Measurements from ENCODE around the gene AIPL1.
A peak's percentile ranks its signal among the peaks of the same experiment; 100 is the strongest.

The AIPL1 gene

DNA sequence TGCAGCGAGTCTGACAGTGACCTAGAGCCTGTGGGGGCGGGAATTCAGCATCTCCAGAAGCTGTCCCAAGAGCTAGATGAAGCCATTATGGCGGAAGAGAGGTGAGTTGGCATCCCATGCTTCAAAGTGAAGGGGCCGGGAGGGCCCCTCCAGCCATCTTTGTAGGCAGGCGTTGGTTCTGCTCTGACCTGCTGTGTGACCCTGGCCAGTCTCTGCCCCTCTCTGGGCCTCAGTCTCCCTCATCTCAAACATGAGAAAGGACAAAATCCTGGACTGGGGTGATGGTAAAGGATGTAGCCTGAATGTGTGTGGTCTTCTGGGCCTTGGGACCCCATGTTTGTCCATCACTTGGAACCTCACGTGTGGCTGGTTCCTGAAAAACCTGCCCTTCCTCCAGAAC, 14.4 kb upstream of the AIPL1 start:
- no peak for DNase-seq (ENCODE audit: low read depth)

DNA sequence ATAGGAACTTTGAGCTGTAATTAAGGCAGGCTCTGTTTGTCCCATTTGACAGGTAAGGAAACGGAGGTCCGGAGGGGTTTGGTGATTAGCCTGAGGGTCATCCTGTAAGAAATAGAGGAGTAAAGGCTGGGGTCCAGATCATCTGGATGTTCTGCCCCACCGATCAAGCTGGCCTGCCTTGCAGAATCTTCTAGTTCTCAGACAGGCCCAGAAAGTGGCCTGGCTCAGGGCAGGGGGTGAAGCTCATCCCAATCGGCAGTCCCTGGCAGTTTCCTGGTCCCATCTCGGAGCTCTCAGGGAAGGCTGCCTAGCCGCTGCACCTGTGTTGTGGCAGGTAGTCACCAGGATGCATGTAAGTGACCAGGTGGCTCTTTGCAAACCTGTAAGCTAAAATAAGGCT, 13.6 kb upstream of the AIPL1 start:
- no peak for DNase-seq (ENCODE audit: low read depth)

DNA sequence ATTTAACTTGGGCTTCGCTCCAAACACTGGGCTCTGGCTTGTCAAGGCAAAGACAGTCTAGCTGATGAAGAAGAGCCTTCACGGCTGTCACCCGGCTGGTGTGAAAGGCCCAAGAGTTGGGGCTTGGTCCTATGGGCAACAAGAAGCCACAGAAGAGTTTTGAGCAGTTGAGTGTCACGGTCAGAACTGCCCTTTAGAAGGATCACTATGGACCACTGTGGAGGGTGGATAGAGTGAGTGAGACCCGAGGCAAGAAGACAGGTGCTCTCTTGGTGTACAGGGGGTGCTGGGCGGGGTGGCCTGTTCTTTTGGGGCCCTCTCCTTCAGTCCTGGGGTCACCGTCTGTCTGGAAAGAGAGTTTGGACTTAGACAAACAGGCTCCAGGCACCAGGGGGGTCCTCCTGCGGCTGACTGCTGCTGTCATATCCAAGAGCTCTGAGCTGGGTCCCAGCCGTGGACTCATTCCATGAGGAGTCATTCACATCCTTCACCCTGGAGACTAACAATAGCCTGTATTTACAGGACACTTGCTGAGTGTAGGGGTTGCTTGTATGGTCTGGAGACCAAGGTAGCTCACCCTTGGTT, 11.7 kb upstream of the AIPL1 start:
- no peak for DNase-seq (ENCODE audit: low read depth)

DNA sequence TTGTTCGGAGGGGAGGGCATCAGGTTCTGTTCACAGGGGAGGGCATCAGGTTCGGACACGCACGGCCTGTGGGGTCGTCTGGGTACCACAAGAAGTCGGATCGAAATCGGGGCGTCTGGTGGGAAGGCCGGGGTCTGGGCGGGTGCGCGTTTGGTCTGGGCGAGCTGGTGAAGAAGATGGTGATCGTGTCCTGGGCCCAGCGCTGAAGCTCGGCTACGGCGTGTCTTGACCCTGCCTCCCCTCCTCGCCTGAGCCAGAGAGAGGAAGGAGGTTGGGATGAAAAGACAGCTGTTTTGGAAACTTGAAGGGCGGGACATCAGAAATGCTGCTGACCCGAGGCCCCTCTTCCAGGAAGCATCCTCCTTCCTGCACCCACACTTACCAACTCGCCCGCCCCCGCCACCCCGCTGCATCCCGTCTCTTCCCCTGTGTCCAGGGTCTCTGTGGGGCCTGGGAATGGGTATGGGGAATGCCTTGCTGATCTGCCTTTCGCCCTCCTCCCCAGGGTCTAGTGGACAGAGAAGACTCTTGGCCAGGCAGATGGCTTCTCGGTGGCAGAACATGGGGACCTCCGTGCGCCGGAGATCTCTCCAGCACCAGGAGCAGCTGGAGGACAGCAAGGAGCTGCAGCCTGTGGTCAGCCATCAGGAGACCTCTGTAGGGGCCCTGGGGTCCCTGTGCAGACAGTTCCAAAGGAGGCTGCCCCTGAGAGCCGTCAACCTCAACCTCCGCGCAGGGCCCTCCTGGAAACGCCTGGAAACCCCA, 9.8 kb upstream of the AIPL1 start:
- DNase-seq (ENCODE audit: low read depth): no peak

DNA sequence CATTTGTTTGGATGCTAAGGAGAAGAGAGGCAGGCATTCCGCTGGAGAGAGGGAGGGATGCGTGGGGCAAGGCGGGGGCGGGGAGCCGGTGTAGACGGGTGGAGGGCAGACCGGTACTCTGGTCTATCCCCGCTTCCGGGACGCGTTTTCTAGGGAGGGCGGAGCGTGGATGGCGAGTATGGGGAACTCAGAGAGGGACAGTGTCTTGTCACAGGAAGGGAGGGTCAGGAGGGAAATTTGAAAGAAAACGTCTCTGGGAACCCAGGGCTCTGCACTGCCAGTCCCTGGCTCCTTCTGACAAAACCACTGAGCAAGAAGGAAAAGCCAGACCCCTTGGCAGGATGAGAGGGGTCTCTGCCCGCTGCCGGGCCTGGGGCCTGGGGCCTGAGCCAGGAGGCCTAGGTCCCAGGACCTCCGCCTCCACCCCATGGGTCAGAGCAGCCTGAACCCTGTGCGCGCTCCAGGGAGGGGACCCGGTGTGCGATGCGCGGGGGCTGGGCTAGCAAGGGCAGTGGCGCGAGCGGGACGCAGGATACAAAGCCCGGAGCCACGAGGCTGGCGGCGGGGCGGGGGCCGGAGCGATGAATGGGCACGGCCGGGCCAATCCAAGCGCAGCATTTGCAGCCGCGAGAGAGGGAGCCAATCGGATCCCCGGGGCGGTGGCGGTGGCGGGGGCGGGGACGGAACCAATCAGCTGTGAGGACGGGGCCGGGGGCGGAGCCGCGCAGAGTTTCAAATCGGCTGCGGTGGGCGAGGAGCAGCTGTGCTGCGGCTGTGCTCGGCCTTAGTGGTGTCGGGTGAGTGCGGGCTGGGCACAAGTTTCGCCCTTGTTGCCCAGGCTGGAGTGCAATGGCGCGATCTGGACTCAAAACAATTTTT, 9.0 kb upstream of the AIPL1 start, which contains the start of gene PIMREG:
PIMREG (plus strand) TSS at position 764 of the 879 bp plus-strand sequence. CDS start 656 bp downstream, outside the sequence.
- peak; percentile 85 for DNase-seq (ENCODE audit: low read depth)

DNA sequence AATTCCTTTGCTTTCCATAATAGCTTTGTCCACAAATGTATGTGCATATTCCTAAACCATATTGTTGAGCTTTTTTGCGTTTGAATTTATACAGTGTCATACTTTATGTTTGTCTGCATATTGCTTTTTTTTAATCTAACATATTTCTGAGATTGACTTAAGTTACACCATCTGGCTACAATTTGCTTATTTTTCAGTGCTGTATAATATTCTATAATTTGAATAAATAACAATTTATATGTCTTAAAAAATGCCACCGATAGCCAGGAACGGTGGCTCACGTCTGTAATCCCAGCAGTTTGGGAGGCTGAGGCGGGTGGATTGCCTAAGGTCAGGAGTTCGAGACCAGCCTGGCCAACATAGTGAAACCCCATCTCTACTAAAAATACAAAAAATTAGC, 7.9 kb upstream of the AIPL1 start:
- DNase-seq (ENCODE audit: low read depth): no peak

DNA sequence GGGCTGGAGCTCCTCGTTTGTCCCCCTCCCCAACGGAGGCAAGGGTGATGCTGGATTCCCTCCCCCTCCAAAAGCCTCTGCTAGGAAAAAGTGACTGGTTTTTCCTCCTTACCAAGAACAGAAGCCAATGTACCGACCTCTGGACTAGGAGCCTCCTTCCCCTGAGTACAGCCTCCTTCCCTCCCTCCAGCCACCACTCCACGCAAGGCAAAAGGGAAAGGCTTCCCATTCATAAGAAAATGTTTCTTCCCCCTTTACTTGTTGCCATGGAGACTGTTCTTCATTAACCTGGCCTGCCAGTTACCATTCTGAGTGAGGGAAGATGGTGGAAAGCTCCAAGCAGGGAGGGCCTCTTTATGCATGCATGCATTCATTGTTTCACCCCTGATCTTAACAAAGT, 5.0 kb upstream of the AIPL1 start:
- no peak for DNase-seq (ENCODE audit: low read depth)

DNA sequence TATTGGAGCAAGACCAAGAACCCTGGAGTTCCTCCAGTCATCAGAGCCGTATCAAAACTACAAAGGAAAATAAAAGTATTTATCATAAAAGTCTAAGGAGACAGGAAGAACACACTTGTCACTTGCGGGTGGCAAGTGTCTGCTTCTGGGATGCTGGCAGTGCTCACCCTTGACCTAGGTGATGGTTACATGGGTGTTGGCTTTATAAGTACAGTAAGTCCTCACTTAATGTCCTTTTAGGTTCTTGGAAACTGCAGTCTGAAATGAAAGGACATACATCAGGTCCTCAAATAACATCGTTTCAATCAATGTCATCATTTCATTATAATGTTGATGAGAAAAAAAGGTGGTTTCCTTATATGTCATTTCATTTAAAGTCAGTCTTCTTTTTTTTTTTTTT, 3.0 kb upstream of the AIPL1 start:
- DNase-seq (ENCODE audit: low read depth): no peak

DNA sequence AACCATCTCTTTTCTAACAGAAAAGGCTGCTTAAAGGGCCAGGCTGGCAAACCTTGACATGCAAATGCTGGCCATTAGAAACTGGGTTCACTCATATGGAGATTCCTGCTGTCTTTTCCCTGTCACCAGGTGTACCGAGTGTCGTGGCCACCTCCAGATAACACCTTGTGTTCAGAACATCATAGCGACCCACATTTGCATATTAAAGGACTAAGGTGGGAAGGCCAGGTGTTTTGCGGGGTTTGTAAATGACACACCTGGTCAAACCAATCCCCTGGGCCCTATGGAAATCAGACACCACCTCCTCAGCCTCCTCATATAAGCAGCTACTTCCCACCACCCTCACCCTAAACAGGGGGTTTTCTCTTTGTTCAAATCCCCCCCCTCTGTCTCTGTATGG, 2.5 kb upstream of the AIPL1 start:
- no peak for DNase-seq (ENCODE audit: low read depth)

DNA sequence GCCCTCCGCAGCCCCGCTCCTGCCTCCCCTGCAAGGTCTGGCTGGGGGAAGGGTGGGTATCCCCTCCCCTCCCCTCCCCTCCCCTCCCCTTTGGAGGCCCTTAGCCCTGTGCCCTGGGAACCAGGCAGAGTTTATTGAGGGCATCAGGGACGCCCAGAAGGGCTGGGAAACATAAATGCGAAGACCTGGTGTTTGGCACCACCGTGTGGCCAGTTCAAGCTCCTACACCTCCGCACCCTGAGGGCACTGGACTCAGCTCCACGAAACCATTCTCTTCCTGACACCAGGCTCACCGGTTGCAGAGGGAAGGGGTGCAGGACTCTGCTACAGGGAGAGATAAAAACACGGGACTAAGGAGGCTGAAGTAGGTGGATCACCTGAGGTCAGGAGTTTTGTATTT, 1.0 kb upstream of the AIPL1 start:
- DNase-seq (ENCODE audit: low read depth): peak; percentile 27

DNA sequence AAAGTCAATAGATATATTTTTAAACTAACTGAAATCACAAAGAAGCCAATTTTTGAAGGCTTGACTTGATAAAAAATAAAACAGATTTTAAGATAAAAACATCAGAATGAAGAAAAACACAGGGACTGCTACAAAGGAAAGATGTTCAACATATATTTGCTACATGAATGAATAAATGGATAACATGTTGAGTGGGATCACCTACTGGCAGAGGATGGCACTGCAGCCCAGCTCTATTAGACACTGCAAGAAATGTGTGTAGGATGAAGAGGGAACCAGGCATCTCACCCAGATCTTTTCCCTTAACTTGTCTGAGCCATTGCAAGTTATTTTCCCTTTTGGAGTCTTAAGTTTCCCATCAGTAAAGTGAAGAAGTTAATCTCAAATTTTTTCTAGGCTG, 4.2 kb downstream of the AIPL1 start:
- DNase-seq (ENCODE audit: low read depth): no peak

DNA sequence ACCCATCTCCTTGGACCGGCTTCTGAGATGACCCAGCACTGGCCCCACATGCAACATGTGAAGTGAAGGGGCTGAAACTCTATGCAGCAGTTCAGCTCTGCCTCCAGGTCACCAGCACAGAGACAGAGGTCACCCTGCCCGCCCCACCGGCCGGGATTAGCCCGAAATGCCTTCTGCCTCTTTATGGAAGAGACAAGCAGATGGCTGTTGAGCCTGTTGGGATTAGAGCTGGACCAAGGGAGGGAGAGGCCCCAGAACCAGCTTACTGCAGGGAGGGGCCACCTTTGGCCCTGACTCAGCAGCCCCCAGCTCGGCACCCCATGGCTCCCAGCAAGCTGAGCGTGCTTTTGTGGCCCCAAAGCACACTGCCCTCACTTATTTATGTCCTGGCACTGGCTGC, 5.7 kb downstream of the AIPL1 start:
- DNase-seq (ENCODE audit: low read depth): no peak

DNA sequence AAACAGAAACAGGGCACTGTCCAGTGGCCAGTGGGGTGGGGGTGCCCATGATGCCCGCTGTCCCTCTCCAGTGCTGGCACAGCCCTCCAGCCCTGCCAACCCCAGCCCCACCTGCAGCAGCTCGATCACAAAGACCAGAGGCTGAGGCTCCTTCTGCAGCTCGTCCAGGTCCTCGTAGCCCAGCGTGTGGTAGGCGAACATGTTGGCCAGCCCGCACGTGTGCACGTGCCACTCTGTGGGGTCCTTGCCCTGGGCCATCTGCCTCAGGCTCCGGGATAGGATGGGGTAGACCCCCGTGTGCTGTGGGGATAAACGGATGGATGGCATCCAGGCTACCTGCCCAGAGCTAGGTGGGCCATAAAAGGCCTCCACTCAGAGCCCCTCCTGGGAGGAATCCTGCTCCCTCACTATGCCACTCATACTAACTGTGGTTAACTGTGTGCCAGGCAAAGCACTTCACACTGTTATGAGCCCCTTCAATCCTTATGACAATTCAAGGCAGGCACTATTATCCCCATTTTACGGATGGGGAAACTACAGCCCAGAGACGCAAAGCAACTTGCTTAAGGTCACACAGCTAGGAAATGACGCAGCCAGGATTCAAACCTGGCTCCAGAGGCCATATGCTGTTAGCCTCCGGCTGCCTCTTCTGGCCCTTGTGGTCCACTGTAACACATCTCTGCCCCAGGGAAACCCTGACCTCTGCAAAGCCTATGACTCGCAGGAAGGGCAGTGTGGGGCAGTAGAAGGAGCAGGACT, 6.5 kb downstream of the AIPL1 start:
- no peak for DNase-seq (ENCODE audit: low read depth)

DNA sequence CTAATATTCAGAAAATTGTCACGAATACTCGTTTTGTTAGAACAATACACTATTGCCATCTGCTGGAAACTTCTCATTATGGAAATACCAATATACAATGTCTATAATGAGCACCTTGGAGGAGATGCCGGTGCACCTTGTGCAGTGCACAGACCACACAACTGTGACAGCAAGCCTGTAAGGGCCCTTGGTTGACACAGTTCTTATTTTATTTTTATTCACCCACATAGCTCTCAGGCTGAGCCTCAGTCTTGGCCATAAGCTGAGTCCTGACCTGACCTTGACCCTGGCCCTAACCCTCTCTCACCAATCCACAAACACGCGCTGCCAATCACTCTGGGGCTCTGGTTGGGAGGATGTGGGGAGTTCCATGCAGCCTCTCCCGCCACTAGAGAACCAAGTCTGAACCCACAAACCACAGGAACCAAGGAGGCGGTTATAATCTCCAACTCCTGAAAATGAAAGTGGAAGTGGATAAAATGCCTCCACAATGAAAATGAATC, 7.6 kb downstream of the AIPL1 start:
- no peak for DNase-seq (ENCODE audit: low read depth)

DNA sequence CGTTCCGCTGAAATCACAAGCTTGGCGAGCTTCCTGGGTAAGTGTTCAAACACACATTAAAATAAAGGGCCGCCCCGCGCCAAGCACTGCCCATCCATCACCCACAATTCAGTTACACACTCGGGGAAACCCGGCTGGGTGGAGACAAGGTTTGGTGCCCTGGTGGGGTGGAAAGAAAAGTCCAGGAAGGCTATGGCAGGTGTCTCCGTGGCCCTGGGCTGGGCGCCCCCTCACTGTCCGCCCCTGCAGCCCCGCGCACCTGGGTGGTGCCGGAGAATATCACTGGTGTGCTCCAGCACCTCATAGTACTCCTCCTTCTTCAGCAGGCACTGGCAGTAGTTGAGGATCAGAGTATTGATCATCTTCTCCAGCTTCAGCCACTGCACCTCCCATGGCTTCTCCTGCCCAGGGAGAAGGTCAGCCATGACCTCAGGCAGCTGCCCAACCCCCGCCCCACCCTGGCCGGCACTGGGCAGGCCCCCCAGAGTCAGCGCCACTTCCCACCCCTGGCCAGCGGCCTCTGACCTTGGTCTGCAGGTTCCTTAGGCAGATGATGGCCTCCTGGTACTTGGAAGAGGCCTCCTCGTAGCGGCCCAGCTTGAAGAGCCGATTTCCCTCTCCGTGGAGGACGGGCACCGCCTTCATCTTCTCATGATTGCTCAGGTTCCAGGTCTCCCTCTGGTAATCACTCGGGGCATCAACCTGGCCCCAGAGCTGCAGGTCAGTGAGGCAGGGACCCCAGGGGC, 8.4 kb downstream of the AIPL1 start:
- no peak for DNase-seq (ENCODE audit: low read depth)

DNA sequence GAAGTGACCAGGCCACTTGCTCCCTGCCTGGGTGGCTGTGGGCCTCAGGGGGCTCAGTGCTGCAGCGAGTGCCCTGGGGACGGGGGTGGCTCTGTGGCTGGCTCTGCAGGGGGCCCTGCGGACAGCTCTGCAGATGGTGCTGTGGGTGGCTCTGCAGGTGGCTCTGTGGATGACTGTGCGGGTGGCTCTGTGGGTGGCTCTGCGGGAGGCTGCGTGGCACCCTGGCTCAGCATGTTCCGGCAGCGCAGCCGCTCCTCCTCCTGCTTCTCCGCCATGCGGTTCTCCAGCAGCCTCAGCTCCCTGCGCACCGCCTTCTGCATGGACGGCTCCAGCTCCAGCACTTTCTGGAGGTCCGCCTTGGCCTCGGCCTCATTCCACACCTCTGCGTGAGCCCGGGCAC, 9.5 kb downstream of the AIPL1 start:
- DNase-seq (ENCODE audit: low read depth): no peak

DNA sequence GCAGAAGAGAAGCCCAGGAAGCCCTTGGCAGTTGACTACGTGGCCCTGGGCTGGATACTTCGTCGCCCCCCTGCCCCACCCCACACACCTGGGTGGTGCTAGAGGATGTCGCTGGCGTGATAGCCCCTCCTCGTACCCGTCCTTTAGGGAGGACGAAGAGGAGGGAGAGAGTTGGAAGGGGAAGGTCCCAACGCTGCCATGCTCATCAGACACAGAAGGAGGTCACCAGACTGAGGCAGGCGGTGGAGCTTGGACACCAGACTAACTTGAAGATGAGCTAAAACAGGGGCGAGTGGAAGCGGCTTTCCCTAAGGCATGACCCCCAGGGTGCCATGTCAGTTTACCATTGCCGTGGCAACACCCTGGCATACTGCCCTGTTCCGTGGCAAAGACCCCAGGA, 11.0 kb downstream of the AIPL1 start:
- no peak for DNase-seq (ENCODE audit: low read depth)

DNA sequence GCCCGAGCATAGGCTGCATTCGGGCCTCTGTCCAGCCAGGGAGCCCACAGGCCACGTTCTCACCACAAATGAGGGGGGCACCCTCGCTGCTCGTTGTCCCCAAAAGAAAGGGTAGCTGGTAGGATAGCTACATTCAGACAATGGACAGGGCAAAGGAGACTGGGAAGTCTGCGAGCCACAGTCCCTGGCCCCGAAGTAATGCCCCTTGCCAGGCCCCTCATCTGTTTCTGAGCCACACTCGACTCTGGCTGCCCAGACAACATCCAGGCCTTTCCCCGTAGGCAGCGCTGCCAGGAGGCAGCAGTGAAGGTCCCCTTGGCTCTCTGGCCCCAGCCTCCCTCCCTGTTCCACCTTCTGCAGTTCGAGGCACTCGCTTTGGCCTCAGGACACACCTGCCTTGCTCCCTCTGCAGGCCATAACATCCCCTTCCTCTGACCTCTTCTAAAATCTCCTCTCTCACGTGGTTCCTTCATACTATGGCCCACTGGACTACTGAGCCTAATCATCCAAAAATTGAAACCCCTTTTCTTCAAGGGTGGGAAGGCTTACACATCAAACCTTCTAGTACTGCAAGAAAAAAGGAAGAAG, 12.2 kb downstream of the AIPL1 start:
- no peak for DNase-seq (ENCODE audit: low read depth)

DNA sequence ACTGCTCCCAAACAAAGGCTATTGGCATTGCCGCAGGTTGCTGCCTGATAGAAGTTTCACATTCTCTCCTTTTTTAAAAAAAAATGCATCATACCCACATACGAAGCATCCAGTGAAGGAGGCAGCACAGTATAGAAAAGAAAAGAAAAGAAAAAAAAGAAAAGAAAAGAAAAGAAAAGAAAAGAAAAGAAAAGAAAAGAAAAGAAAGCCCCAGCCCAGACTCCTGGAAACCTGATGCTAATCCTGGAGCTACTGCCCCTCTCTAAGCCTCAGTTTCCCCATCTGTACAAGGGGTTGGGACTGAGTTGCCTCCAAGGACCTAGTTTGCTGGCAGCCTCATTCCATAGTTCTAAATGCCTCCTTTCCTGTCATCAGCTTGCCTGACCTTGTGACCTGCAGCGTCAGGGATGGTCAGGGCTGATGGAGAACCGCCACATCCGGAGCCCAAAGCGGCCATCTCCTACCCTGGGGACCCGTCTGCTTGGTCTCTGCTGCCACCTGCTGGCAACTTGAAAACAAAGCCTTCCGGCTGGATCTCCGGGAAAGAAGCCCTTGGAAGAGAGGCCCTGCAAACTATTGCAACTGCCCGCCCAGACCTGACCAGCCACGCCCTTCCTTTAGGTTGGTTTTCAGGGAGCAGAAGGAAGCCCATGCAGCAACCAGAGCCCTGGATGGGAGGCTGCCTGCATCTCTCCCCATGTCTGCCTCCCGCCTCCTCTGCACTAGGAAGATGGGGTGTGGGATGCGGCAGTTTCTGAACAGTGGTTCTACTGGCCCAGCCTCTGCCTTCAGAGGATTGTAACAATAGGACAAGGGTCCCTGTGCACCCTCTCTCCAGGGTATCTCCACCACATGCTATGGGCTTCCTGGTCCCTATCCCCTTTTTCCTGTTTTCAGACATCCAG, 13.0 kb downstream of the AIPL1 start:
- peak; percentile 53 for DNase-seq (ENCODE audit: low read depth)

DNA sequence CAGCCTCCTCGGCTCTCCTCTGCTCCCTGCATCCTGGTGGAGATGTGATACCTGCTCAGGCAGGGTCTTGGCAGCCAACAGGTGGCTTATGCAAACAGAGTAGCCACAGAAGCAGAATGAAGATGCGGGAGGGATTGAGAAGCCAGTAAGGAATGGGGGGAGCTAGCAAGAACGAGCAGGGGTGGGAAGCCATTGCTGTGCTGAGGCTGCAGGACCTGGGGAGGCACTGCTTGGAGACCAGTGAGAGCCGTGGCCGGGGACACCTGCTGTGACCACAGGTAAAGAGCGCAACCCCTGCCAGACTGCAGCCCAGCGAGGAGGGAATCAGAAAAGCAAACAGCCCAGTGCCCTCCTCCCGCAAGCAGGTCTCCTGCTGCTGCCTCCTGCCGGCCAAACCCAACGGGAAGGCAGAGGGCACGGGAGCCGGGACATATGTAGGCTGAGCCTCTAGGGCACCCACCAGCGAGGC, 14.7 kb downstream of the AIPL1 start:
- no peak for DNase-seq (ENCODE audit: low read depth)

All from T follicular helper cell (primary cell).